ENCODE results near the gene TBC1D1. TPM values are rescaled to one million over a fixed set of nuclear protein-coding genes. Genes with fewer than 3 reads are reported as not detected.

TBC1D1 gene
- total and polyA plus RNA-seq, 5 donors from 2014 or later: 12.3 to 48.2 (median 19.4) TPM

DNA sequence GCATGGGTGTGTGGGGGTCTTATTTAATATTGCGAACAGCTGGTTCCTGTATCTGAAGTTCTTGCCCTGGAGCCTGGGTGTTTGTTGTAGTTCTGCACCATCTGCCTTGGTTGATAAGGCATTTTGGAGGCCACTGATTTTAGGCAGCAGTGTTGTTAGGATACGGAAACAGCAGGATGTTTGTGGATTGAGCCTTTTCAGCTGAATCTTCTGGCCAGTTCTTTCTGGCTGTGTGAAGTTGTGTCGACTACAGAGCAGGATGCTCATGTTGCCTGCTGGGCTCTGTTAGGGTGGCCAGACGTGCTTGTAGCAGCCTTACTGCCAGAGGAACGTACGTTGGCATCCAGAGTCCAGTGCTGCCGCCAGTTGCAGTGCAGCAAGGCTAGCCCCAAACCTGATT, 203.5 kb downstream of the TBC1D1 start:
- no peaks in the 10 kb centered on the region for H3K9me3 ChIP-seq (ENCODE audit: control insufficient read depth in 2 of 2, low read length in 2 of 2)
- peaks cover 42% of the 10 kb centered on the region for H3K36me3 Mint-ChIP-seq
- no peak overlapping the region for H3K4me3 ChIP-seq (ENCODE audit: low read depth, low read length)
- no peak overlapping the region for H3K4me3 Mint-ChIP-seq
- no peaks in the 10 kb centered on the region for H3K27me3 Mint-ChIP-seq
- peaks cover 0 to 1% (median 0%) of the 10 kb centered on the region in 7 donors for H3K9me3 Mint-ChIP-seq
- no peaks in the 10 kb centered on the region for H3K27me3 ChIP-seq (ENCODE audit: control insufficient read depth, insufficient read depth, low read length)
- no peak overlapping the region for H3K27ac Mint-ChIP-seq
- peaks cover 16% of the 10 kb centered on the region for H3K36me3 ChIP-seq (ENCODE audit: control insufficient read depth, insufficient read depth, low read length)
- H3K4me1 ChIP-seq (ENCODE audit: control insufficient read depth, insufficient read depth, low read length, poor library complexity, severe bottlenecking): peaks cover 6% of the 10 kb centered on the region
- DNase-seq (no peak), ATAC-seq (ENCODE audit: low read depth in 2 of 2) (no peak)
- no peak overlapping the region for H3K27ac ChIP-seq (ENCODE audit: insufficient read depth, low read length, poor library complexity, severe bottlenecking)
- H3K4me1 Mint-ChIP-seq: peaks cover 14 to 27% (median 20%) of the 10 kb centered on the region in 4 donors

DNA sequence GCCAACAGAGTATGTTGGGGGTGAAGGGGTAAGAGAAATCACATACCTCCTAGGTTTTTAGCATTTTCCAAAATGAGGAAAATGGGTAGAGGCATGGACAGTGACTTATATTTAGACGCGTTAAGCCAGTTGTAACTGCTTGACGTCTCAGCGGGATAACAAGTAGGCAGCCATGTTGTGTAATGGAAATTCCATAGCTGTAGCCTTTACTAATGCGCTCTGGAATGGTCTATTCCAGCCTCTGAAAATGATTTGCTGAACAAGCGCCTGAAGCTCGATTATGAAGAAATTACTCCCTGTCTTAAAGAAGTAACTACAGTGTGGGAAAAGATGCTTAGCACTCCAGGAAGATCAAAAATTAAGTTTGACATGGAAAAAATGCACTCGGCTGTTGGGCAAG, 204.8 kb downstream of the TBC1D1 start:
- Mint-ChIP-seq H3K4me3 (no peak overlapping the region), H3K27me3 (no peaks in the 10 kb centered on the region), H3K9me3 (peaks cover 0 to 1% (median 0%) of the 10 kb centered on the region in 7 donors), H3K36me3 (peaks cover 45% of the 10 kb centered on the region), H3K4me1 (peaks cover 7 to 20% (median 13%) of the 10 kb centered on the region in 4 donors), H3K27ac (no peak overlapping the region)
- no peak for ATAC-seq (ENCODE audit: low read depth in 2 of 2)
- Histone ChIP-seq H3K36me3 (ENCODE audit: control insufficient read depth, insufficient read depth, low read length) (peaks cover 18% of the 10 kb centered on the region), H3K4me1 (ENCODE audit: control insufficient read depth, insufficient read depth, low read length, poor library complexity, severe bottlenecking) (peaks cover 6% of the 10 kb centered on the region), H3K27me3 (ENCODE audit: control insufficient read depth, insufficient read depth, low read length) (no peaks in the 10 kb centered on the region), H3K9me3 (ENCODE audit: control insufficient read depth in 2 of 2, low read length in 2 of 2) (no peaks in the 10 kb centered on the region), H3K27ac (ENCODE audit: insufficient read depth, low read length, poor library complexity, severe bottlenecking) (no peak overlapping the region), H3K4me3 (ENCODE audit: low read depth, low read length) (no peak overlapping the region)
- no peak for DNase-seq

DNA sequence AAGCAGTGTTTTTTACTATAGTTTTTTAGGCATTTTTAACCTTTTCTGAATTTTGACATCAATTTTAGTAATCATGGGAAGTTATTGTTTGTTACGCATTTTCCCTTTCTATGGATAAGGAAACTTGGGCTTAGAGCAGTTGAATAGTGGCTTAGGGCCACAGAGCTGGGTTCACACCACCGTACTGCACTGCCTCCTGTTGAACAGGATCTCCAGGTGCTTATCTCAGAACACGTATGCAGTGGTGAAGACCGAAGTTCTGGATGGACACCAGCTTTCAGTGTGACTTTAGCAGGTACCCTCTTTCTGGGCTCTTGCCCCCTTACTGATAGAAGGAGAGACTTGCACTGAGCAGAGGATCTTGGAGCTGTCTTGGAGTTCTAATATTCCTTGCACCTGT, 206.9 kb downstream of the TBC1D1 start:
- H3K27me3 ChIP-seq (ENCODE audit: control insufficient read depth, insufficient read depth, low read length): no peaks in the 10 kb centered on the region
- no peaks in the 10 kb centered on the region for H3K4me1 ChIP-seq (ENCODE audit: control insufficient read depth, insufficient read depth, low read length, poor library complexity, severe bottlenecking)
- no peak overlapping the region for H3K4me3 ChIP-seq (ENCODE audit: low read depth, low read length)
- Mint-ChIP-seq H3K4me3 (no peak overlapping the region), H3K36me3 (peaks cover 40% of the 10 kb centered on the region), H3K27ac (peak overlapping the region in 1 of 3 donors; percentile 65), H3K9me3 (no peaks in the 10 kb centered on the region), H3K27me3 (no peaks in the 10 kb centered on the region), H3K4me1 (peaks cover 0 to 6% (median 4%) of the 10 kb centered on the region in 4 donors)
- H3K36me3 ChIP-seq (ENCODE audit: control insufficient read depth, insufficient read depth, low read length): peaks cover 17% of the 10 kb centered on the region
- no peak for ATAC-seq (ENCODE audit: low read depth in 2 of 2)
- no peak for DNase-seq
- H3K9me3 ChIP-seq (ENCODE audit: control insufficient read depth in 2 of 2, low read length in 2 of 2): no peaks in the 10 kb centered on the region
- no peak overlapping the region for H3K27ac ChIP-seq (ENCODE audit: insufficient read depth, low read length, poor library complexity, severe bottlenecking)

DNA sequence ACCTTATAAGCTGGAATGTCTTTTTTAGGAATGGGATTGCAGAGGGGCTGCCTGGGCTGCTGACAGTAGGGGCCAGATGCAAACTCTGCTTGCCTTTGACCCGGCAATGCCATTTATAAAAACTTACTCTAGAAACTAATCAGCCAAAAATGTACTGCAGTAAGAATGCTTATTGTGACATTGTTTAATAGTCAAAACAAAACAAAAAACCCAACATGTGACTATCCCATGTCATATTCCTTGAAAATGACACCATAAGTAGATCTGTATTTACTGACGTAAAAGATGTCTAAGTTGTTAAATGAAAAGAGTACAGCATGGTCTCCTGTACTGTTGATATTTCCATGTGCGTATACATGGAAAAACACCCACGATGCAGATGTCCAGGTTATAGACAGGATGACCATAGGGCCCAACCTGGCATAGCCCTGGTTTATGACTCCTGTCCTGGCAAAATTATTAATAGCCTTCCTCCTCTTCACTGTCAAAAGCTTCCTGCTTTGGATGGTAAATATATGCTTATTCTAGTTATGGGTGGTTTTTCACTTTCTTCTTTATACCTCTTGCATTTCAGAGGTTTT, 208.2 kb downstream of the TBC1D1 start:
- Mint-ChIP-seq H3K4me3 (no peak overlapping the region), H3K36me3 (peaks cover 44% of the 10 kb centered on the region), H3K4me1 (peaks cover 0 to 6% (median 4%) of the 10 kb centered on the region in 4 donors), H3K27me3 (no peaks in the 10 kb centered on the region), H3K27ac (no peak overlapping the region), H3K9me3 (no peaks in the 10 kb centered on the region)
- no peak for ATAC-seq (ENCODE audit: low read depth in 2 of 2)
- Histone ChIP-seq H3K27ac (ENCODE audit: insufficient read depth, low read length, poor library complexity, severe bottlenecking) (no peak overlapping the region), H3K36me3 (ENCODE audit: control insufficient read depth, insufficient read depth, low read length) (peaks cover 23% of the 10 kb centered on the region), H3K4me3 (ENCODE audit: low read depth, low read length) (no peak overlapping the region), H3K4me1 (ENCODE audit: control insufficient read depth, insufficient read depth, low read length, poor library complexity, severe bottlenecking) (no peaks in the 10 kb centered on the region), H3K27me3 (ENCODE audit: control insufficient read depth, insufficient read depth, low read length) (no peaks in the 10 kb centered on the region), H3K9me3 (ENCODE audit: control insufficient read depth in 2 of 2, low read length in 2 of 2) (no peaks in the 10 kb centered on the region)
- DNase-seq: no peak

DNA sequence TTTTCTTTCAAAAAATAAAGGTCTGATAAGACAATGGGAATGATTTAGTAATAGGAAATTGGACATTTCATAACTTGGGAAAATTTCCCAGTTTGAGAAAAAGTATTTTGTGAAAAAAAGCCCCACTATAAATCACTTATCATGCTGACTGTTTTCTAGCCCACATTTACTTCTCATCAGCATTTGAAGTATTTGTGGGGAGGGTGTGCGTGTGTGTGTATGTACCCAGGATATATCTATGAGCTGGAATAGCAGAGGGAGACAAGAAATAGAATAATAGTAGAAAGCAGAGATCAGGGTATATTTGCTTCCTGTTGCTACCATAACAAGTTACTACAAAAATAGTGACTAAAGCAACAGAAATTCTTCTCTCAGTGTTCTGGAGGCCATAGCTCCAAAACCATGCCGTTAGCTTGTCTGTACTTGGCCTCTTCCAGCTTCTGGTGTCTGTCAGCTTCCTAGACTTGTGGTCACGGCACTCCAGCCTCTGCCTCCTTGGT, 209.1 kb downstream of the TBC1D1 start:
- Histone ChIP-seq H3K9me3 (ENCODE audit: control insufficient read depth in 2 of 2, low read length in 2 of 2) (no peaks in the 10 kb centered on the region), H3K36me3 (ENCODE audit: control insufficient read depth, insufficient read depth, low read length) (peaks cover 26% of the 10 kb centered on the region), H3K4me1 (ENCODE audit: control insufficient read depth, insufficient read depth, low read length, poor library complexity, severe bottlenecking) (no peaks in the 10 kb centered on the region), H3K27me3 (ENCODE audit: control insufficient read depth, insufficient read depth, low read length) (no peaks in the 10 kb centered on the region), H3K27ac (ENCODE audit: insufficient read depth, low read length, poor library complexity, severe bottlenecking) (no peak overlapping the region), H3K4me3 (ENCODE audit: low read depth, low read length) (no peak overlapping the region)
- H3K27ac Mint-ChIP-seq: peak overlapping the region in 1 of 3 donors; percentile 44
- ATAC-seq (ENCODE audit: low read depth in 2 of 2): no peak
- H3K27me3 Mint-ChIP-seq: no peaks in the 10 kb centered on the region
- no peak overlapping the region for H3K4me3 Mint-ChIP-seq
- DNase-seq: no peak
- H3K36me3 Mint-ChIP-seq: peaks cover 45% of the 10 kb centered on the region
- no peaks in the 10 kb centered on the region for H3K9me3 Mint-ChIP-seq
- peaks cover 0 to 6% (median 4%) of the 10 kb centered on the region in 4 donors for H3K4me1 Mint-ChIP-seq

DNA sequence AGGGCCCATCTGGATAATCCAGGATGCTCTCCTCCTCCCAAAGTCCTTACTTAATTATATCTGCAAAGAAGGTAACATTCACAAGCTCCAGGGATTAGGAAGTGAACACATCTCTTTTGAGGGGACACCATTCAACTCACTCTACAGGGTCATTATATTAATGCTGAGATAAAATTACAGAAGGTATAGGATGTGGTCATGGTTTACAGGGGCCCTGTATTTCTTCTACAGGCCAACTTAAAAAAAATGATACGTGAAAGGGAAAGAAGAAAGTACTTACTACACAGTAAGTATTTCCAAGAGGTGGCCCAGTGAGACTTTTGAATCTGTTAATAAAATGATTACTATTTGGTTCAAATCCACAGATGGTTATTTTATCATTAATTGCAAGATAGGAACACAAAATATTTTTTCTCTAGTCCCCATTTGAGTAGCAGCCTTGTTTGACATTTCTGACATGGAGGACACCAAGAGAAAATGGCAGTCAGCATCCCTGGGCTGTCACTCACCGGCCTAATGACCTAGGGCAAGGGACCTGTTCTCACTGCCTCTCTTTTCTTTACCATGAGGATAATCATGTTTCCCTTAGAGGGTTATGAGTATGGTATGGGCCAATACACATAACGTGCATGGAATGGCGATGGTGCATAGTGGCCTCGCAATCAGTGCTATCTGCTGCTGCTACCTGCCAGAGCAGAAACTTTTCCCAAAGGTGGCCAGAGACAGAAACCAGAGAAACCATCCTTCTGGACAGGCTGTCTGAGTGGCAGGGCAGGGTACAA, 209.8 kb downstream of the TBC1D1 start:
- no peaks in the 10 kb centered on the region for H3K27me3 ChIP-seq (ENCODE audit: control insufficient read depth, insufficient read depth, low read length)
- H3K4me1 ChIP-seq (ENCODE audit: control insufficient read depth, insufficient read depth, low read length, poor library complexity, severe bottlenecking): no peaks in the 10 kb centered on the region
- H3K27ac Mint-ChIP-seq: peak overlapping the region in 2 of 3 donors; percentile 4 to 44
- no peak overlapping the region for H3K4me3 ChIP-seq (ENCODE audit: low read depth, low read length)
- H3K9me3 Mint-ChIP-seq: no peaks in the 10 kb centered on the region
- no peak overlapping the region for H3K27ac ChIP-seq (ENCODE audit: insufficient read depth, low read length, poor library complexity, severe bottlenecking)
- peaks cover 0 to 6% (median 4%) of the 10 kb centered on the region in 4 donors for H3K4me1 Mint-ChIP-seq
- no peaks in the 10 kb centered on the region for H3K9me3 ChIP-seq (ENCODE audit: control insufficient read depth in 2 of 2, low read length in 2 of 2)
- peaks cover 46% of the 10 kb centered on the region for H3K36me3 Mint-ChIP-seq
- ATAC-seq (ENCODE audit: low read depth in 2 of 2) (no peak), DNase-seq (no peak)
- H3K36me3 ChIP-seq (ENCODE audit: control insufficient read depth, insufficient read depth, low read length): peaks cover 31% of the 10 kb centered on the region
- H3K4me3 Mint-ChIP-seq: no peak overlapping the region
- H3K27me3 Mint-ChIP-seq: no peaks in the 10 kb centered on the region

DNA sequence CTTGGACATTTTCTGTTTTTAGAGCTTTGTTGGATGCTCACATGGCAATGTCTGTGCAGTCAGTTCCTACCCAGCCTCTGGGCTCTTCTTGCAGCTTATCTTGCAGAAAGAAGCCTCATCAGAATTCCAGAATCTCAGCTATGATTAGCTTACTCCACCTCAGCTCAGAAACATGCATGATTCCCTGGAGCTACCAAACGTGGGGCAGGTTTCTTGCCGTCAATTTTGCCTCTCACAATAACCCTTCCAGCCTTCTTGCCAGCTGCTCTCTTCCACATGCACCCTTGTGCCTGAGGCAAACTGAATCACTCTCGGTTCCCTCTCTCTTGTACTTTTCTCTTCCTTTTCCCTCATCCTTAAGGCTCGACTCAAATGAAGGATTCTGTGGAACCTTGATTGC, 210.7 kb downstream of the TBC1D1 start:
- no peak overlapping the region for H3K27ac Mint-ChIP-seq

More for the DNA sequence above, 210.7 kb downstream of the TBC1D1 start:
- Histone ChIP-seq H3K4me1 (ENCODE audit: control insufficient read depth, insufficient read depth, low read length, poor library complexity, severe bottlenecking) (no peaks in the 10 kb centered on the region), H3K36me3 (ENCODE audit: control insufficient read depth, insufficient read depth, low read length) (peaks cover 35% of the 10 kb centered on the region), H3K27me3 (ENCODE audit: control insufficient read depth, insufficient read depth, low read length) (no peaks in the 10 kb centered on the region), H3K27ac (ENCODE audit: insufficient read depth, low read length, poor library complexity, severe bottlenecking) (no peak overlapping the region), H3K9me3 (ENCODE audit: control insufficient read depth in 2 of 2, low read length in 2 of 2) (no peaks in the 10 kb centered on the region), H3K4me3 (ENCODE audit: low read depth, low read length) (no peak overlapping the region)
- DNase-seq: no peak
- peaks cover 0 to 6% (median 4%) of the 10 kb centered on the region in 4 donors for H3K4me1 Mint-ChIP-seq
- no peaks in the 10 kb centered on the region for H3K27me3 Mint-ChIP-seq
- peaks cover 45% of the 10 kb centered on the region for H3K36me3 Mint-ChIP-seq
- no peaks in the 10 kb centered on the region for H3K9me3 Mint-ChIP-seq
- no peak overlapping the region for H3K4me3 Mint-ChIP-seq
- no peak for ATAC-seq (ENCODE audit: low read depth in 2 of 2)
